Fibroblast of lung (primary cell): ENCODE measurements around the gene RAB3IP.

Source experiments
- CTCF ChIP-seq, 2 donors: IDR thresholded peaks in 1 of 2; conservative IDR thresholded peaks in 1 of 2; 1 replicate in 1 of 2; 2 replicates in 1 of 2; pipeline ENCODE4 v1.5.1; 2011 to 2012; ENCODE audit warnings: low read length in 2 of 2, control low read depth in 1 of 2, inconsistent platforms in 1 of 2, low read depth in 1 of 2, mild to moderate bottlenecking in 1 of 2
- EZH2 ChIP-seq: IDR thresholded peaks from 2 replicates; pipeline ENCODE4 v1.5.1; 2012; ENCODE audit warnings: low read length, control low read depth, mild to moderate bottlenecking; ENCODE audit errors: missing control alignments

DNA sequence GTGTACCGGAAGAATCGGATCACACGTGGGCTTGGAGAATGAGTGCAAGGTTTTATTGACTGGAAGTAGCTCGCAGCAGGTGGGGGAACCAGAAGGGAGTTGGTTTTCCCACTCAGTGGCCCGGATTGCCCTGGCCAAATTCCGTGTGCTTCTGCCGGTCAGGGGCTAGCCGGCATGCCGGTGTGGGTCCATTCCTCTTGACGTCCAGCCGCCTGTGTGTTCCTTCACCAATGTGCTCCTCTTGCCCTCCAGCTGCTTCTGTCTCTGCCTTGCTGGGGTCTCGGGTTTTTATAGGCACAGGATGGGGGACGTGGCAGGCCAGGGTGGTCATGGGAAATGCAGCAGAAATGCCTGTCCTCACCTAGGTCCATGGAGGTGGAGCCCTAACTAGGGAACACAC, 97.4 kb downstream of the RAB3IP start:
- TF ChIP-seq CTCF (conservative IDR thresholded peaks at IDR 0.05 in 1 of 2, IDR thresholded peaks at IDR 0.05 in 1 of 2; ENCODE audit: low read depth in 1 of 2, low read length in 2 of 2) = no peak
- TF ChIP-seq EZH2 = no peak
